Progenitor cell of endocrine pancreas (in vitro differentiated cells): ENCODE results near the gene GLTP. TPM values are rescaled to one million over a fixed set of nuclear protein-coding genes. Genes with fewer than 3 reads are reported as not detected.

Source experiments
- DNase-seq: peaks from one replicate; pipeline ENCODE4 v3.0.0; 2021; ENCODE audit warnings: low spot score; ENCODE audit not compliant: unreplicated experiment
- H3K27ac Mint-ChIP-seq: 2 replicates; pipeline ENCODE4 v1.8.0; 2021; ENCODE audit warnings: mild to moderate bottlenecking, moderate library complexity, mixed read lengths
- H3K27me3 Mint-ChIP-seq: 2 replicates; pipeline ENCODE4 v1.8.0; 2021; ENCODE audit warnings: mixed read lengths
- H3K36me3 Mint-ChIP-seq: 2 replicates; pipeline ENCODE4 v1.8.0; 2022; ENCODE audit warnings: mixed read lengths; ENCODE audit not compliant: insufficient read depth
- H3K4me1 Mint-ChIP-seq: 2 replicates; pipeline ENCODE4 v1.8.0; 2021; ENCODE audit warnings: low read depth, mixed read lengths
- H3K4me3 Mint-ChIP-seq: 2 replicates; pipeline ENCODE4 v1.8.0; 2021; ENCODE audit warnings: low read depth, mild to moderate bottlenecking, moderate library complexity, mixed read lengths
- H3K9me3 Mint-ChIP-seq: 2 replicates; pipeline ENCODE4 v1.8.0; 2021; ENCODE audit warnings: low read depth, mixed read lengths
- total RNA-seq: library from RNA; stranded (reverse); gene quantifications from 2 replicates; pipeline ENCODE4 v1.2.1, GENCODE V29; 2021
- TF ChIP-seq, protein P1 (sequence below): fragments of 200-600 bp; sonication (generic); IDR thresholded peaks from one replicate; pipeline ENCODE4 v1.5.0; 2021; ENCODE audit warnings: antibody characterized with exemption, mild to moderate bottlenecking; ENCODE audit not compliant: unreplicated experiment

GLTP gene
- total RNA-seq, 1 donor from 2014 or later: 21.7 TPM

DNA sequence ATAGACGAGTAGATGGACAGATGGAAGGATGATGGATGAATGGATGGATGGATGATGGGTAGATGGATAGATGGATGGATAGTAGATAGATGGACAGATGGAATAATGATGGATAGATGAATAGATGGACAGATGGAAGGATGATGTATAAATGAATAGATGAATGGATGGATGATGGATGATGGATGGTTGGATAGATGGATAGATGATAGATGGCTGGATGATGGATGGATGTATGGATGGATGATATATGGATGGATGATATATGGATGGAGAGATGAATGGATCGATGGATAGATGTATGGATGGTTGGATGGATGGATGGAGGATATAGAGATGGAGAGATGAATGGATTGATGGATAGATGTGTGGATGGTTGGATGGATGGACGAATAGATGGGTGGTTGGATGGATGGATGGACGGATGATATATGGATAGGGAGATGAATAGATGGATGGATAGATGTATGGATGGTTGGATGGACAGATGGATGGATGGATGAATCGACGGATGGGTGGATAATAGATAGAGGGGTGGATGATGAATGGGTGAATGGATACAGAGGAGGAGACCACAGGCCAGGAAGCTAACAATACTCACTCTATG, 66.4 kb downstream of the GLTP start:
- TF ChIP-seq, protein P1, sequence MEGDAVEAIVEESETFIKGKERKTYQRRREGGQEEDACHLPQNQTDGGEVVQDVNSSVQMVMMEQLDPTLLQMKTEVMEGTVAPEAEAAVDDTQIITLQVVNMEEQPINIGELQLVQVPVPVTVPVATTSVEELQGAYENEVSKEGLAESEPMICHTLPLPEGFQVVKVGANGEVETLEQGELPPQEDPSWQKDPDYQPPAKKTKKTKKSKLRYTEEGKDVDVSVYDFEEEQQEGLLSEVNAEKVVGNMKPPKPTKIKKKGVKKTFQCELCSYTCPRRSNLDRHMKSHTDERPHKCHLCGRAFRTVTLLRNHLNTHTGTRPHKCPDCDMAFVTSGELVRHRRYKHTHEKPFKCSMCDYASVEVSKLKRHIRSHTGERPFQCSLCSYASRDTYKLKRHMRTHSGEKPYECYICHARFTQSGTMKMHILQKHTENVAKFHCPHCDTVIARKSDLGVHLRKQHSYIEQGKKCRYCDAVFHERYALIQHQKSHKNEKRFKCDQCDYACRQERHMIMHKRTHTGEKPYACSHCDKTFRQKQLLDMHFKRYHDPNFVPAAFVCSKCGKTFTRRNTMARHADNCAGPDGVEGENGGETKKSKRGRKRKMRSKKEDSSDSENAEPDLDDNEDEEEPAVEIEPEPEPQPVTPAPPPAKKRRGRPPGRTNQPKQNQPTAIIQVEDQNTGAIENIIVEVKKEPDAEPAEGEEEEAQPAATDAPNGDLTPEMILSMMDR: no peak
- H3K4me3 Mint-ChIP-seq: no peak overlapping the region
- no peaks in the 10 kb centered on the region for H3K9me3 Mint-ChIP-seq
- H3K27me3 Mint-ChIP-seq: no peaks in the 10 kb centered on the region
- no peak overlapping the region for H3K27ac Mint-ChIP-seq
- no peak for DNase-seq
- no peaks in the 10 kb centered on the region for H3K36me3 Mint-ChIP-seq
- H3K4me1 Mint-ChIP-seq: no peaks in the 10 kb centered on the region

DNA sequence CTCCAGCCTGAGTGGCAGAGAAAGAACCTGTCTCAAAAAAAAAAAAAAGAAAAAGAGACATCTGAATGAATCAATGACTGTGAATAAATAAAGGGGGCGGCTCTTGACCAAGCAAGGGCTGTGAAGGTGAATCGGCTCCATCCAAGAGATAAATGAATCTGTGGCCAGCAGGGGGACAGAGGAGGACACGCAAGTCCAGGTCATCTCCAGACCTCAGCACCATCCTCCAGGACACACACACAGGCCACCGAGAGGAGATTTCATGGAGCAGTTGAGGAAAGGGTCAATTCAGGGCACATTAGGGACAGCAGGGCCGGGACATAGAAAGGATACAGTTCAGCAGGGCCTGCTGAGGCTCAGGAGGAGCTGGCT, 68.7 kb downstream of the GLTP start:
- Mint-ChIP-seq H3K27ac (peak overlapping the region; percentile 41), H3K27me3 (no peaks in the 10 kb centered on the region), H3K4me1 (no peaks in the 10 kb centered on the region), H3K36me3 (no peaks in the 10 kb centered on the region), H3K4me3 (no peak overlapping the region), H3K9me3 (no peaks in the 10 kb centered on the region)
- TF ChIP-seq, protein P1: peak; percentile 18
- no peak for DNase-seq

DNA sequence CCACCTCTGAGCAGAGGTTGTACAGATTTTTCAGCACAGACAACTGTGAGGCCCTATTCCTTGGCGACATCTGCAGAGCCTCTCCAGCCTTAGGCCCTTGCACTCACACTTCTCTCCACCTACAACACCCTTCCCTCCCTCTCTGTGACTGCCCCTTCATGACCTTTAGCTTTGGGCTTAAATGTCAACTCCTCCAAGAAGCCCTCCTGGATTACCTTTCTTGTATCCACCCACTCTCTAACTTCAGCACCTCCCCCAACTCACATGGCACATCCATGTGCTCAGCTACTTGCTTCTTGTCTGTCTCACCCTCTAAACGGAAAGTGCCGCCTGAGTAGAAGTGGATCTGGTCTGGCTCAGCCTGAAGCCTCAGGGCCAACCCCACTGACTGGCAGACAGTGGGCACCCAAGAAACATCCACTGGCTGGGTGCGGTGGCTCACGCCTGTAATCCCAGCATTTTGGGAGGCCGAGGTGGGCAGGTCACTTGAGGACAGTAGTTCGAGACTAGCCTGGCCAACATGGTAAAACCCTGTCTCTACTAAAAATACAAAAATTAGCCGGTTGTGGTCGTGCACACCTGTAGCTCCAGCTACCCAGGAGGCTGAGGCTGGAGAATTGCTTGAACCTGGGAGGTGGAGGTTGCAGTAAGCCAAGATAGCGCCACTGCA, 69.3 kb downstream of the GLTP start:
- Mint-ChIP-seq H3K36me3 (no peaks in the 10 kb centered on the region), H3K4me1 (no peaks in the 10 kb centered on the region), H3K27me3 (no peaks in the 10 kb centered on the region), H3K9me3 (no peaks in the 10 kb centered on the region), H3K27ac (no peak overlapping the region), H3K4me3 (no peak overlapping the region)
- no peak for DNase-seq
- TF ChIP-seq, protein P1: no peak

DNA sequence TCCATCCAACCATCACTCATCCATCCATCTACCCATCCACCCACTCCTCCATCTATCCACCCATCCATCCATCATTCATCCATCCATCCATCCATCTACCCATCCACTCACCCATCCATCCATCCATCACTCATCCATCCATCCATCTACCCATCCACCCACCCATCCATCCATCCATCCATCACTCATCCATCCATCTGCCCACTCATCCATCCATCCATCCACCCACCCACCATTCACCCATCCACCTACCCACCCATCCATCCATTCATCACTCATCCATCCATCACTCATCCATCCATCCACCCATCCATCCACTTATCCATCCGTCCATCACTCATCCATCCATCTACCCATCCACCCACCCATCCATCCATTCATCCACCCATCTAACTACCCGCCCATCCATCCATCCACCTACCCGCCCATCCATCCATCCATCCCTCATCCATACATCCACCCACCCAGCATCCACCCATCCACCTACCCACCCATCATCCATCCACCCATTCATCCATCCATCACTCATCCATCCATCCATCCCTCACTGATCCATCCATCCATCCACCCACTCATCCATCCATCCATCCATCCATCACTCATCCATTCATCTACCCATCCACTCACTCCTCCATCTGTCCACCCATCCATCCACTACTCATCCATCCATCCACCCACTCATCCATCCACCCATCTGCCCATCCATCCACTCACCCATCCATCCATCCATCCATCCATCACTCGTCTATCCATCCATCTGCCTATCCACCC, 71.3 kb downstream of the GLTP start:
- no peak overlapping the region for H3K27ac Mint-ChIP-seq
- H3K4me3 Mint-ChIP-seq: no peak overlapping the region

DNA sequence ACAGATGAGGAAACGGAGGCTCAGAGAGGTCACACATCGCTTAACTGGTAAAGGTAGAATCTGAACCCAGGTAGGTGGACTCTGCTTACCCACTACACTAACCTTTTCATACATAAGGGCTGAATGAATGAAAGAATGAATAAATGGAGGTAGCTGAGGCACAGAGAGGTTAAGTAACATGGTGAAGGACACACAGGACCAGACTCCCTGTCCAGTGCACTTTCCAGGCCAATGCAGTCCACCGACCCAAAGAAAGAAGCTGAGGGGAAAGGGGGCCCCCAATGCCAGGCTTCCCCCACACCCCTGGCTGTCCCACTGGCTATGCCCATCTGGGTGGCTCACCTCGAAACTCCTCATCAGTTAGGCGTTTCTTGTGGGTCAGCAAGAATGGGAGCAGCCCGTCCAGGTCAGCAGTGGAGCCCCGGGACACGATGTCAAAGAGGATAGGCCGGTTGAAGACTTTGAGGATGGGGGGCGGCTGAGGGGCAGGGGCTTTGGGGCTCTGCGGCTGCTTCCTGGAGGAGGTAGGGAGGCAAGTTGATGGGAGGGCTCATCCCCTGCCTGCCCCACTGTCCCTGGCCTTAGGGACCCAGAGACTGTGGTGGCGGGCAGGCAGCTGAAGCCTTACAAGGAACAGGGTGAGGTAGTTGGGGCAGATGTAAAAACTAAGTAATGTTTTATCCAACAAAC, 72.2 kb downstream of the GLTP start:
- no peak for DNase-seq
- Mint-ChIP-seq H3K9me3 (no peaks in the 10 kb centered on the region), H3K4me3 (no peak overlapping the region)

More for the DNA sequence above, 71.3 kb downstream of the GLTP start:
- H3K27me3 Mint-ChIP-seq: no peaks in the 10 kb centered on the region
- DNase-seq: no peak
- H3K36me3 Mint-ChIP-seq: no peaks in the 10 kb centered on the region
- TF ChIP-seq, protein P1: no peak
- no peaks in the 10 kb centered on the region for H3K4me1 Mint-ChIP-seq
- H3K9me3 Mint-ChIP-seq: no peaks in the 10 kb centered on the region

More for the DNA sequence above, 72.2 kb downstream of the GLTP start:
- TF ChIP-seq, protein P1: no peak
- no peaks in the 10 kb centered on the region for H3K27me3 Mint-ChIP-seq
- no peaks in the 10 kb centered on the region for H3K4me1 Mint-ChIP-seq
- no peak overlapping the region for H3K27ac Mint-ChIP-seq
- H3K36me3 Mint-ChIP-seq: no peaks in the 10 kb centered on the region
